ENCODE results near the gene NAV1.

GRCh38 chr1:201561601-201562000 lies 22.7 kb downstream of the NAV1 start:
- TF ChIP-seq POLR2A (IDR thresholded peaks at IDR 0.05; ENCODE audit: low read length) (no peak), REST (IDR thresholded peaks at IDR 0.05) (no peak), CTCF (IDR thresholded peaks at IDR 0.05) (no peak), ZSCAN20 (CRISPR knock-in tag; IDR thresholded peaks at IDR 0.05) (no peak), KDM5A (IDR thresholded peaks at IDR 0.05) (no peak), FOSL2 (IDR thresholded peaks at IDR 0.05) (no peak), FOSL2 (CRISPR knock-in tag; IDR thresholded peaks at IDR 0.05) (no peak), MAX (IDR thresholded peaks at IDR 0.05) (no peak), HEYL (CRISPR knock-in tag; IDR thresholded peaks at IDR 0.05) (no peak), RFX5 (IDR thresholded peaks at IDR 0.05) (no peak)
